Glutamatergic neuron (in vitro differentiated cells): ENCODE data around the gene IL36RN. TPM values are rescaled to one million over a fixed set of nuclear protein-coding genes. Genes with fewer than 3 reads are reported as not detected.

Source experiments
- DNase-seq: peaks from one replicate; pipeline ENCODE4 v3.0.0; 2022
- H3K27ac Mint-ChIP-seq: one replicate; pipeline ENCODE4 v1.8.0; 2020; ENCODE audit warnings: mild to moderate bottlenecking, mixed read lengths, inconsistent platforms; ENCODE audit not compliant: unreplicated experiment
- H3K27me3 Mint-ChIP-seq: one replicate; pipeline ENCODE4 v1.8.0; 2020; ENCODE audit warnings: mild to moderate bottlenecking, moderate library complexity, mixed read lengths, inconsistent platforms; ENCODE audit not compliant: unreplicated experiment
- H3K36me3 Mint-ChIP-seq: one replicate; pipeline ENCODE4 v1.8.0; 2020; ENCODE audit warnings: mild to moderate bottlenecking, mixed read lengths, inconsistent platforms; ENCODE audit not compliant: unreplicated experiment
- H3K4me1 Mint-ChIP-seq: one replicate; pipeline ENCODE4 v1.8.0; 2020; ENCODE audit warnings: mild to moderate bottlenecking, low read depth, mixed read lengths, inconsistent platforms; ENCODE audit not compliant: unreplicated experiment
- H3K4me3 Mint-ChIP-seq: one replicate; pipeline ENCODE4 v1.8.0; 2020; ENCODE audit warnings: mild to moderate bottlenecking, mixed read lengths, inconsistent platforms; ENCODE audit not compliant: unreplicated experiment
- H3K9me3 Mint-ChIP-seq: one replicate; pipeline ENCODE4 v1.8.0; 2020; ENCODE audit warnings: mild to moderate bottlenecking, moderate library complexity, mixed read lengths, inconsistent platforms; ENCODE audit not compliant: unreplicated experiment
- CTCF ChIP-seq: fragments of 200-600 bp; sonication (generic); IDR thresholded peaks from one replicate; pipeline ENCODE4 v1.5.0; 2021; ENCODE audit not compliant: partially characterized antibody, unreplicated experiment
- total RNA-seq: library from RNA; stranded (reverse); fragmentation: NEBNext Ultra II Directional; extraction: Animal tissue kit (Norgen Biotek cat#: 25700); gene quantifications from one replicate; pipeline ENCODE4 v1.2.1, GENCODE V29; 2021; ENCODE audit not compliant: unreplicated experiment

IL36RN gene
- total RNA-seq, 1 donor from 2014 or later = not detected

- Mint-ChIP-seq H3K36me3 (no peaks in the 10 kb centered on the region), H3K4me1 (no peaks in the 10 kb centered on the region), H3K4me3 (no peak overlapping the region), H3K27ac (no peak overlapping the region), H3K27me3 (no peaks in the 10 kb centered on the region), H3K9me3 (no peaks in the 10 kb centered on the region)
- DNase-seq = no peak
- TF ChIP-seq CTCF = no peak
Measured at GRCh38 chr2:113068706-113069485, 9.9 kb downstream of the IL36RN start.

- H3K36me3 Mint-ChIP-seq = no peaks in the 10 kb centered on the region
- no peaks in the 10 kb centered on the region for H3K4me1 Mint-ChIP-seq
- no peak overlapping the region for H3K27ac Mint-ChIP-seq
- peaks cover 2% of the 10 kb centered on the region for H3K9me3 Mint-ChIP-seq
- no peak for DNase-seq
- no peak overlapping the region for H3K4me3 Mint-ChIP-seq
- TF ChIP-seq CTCF = no peak
- H3K27me3 Mint-ChIP-seq = no peaks in the 10 kb centered on the region
Measured at GRCh38 chr2:113069676-113070605, 10.9 kb downstream of the IL36RN start.

GRCh38 chr2:113070606-113070975, 11.6 kb downstream of the IL36RN start:
- no peak for TF ChIP-seq CTCF
- DNase-seq = no peak
- peaks cover 6% of the 10 kb centered on the region for H3K9me3 Mint-ChIP-seq
- no peak overlapping the region for H3K4me3 Mint-ChIP-seq
- H3K36me3 Mint-ChIP-seq = no peaks in the 10 kb centered on the region
- H3K27me3 Mint-ChIP-seq = no peaks in the 10 kb centered on the region
- H3K4me1 Mint-ChIP-seq = no peaks in the 10 kb centered on the region
- H3K27ac Mint-ChIP-seq = no peak overlapping the region

- Mint-ChIP-seq H3K36me3 (no peaks in the 10 kb centered on the region), H3K27ac (no peak overlapping the region), H3K4me3 (no peak overlapping the region), H3K27me3 (no peaks in the 10 kb centered on the region), H3K4me1 (no peaks in the 10 kb centered on the region), H3K9me3 (peaks cover 6% of the 10 kb centered on the region)
- no peak for TF ChIP-seq CTCF
- DNase-seq = no peak
Measured at GRCh38 chr2:113072584-113072983, 13.6 kb downstream of the IL36RN start.
